Urinary bladder (tissue), 4 donors: ENCODE data around the gene NRXN3. TPM values are rescaled to one million over a fixed set of nuclear protein-coding genes. Genes with fewer than 3 reads are reported as not detected.

Experiments
- DNase-seq: peaks from one replicate; pipeline ENCODE4 v3.0.0-alpha.2; 2015; ENCODE audit errors: extremely low spot score
- H3K27ac ChIP-seq: one replicate; pipeline ENCODE4 v1.5.1; 2013; ENCODE audit warnings: low read depth, mild to moderate bottlenecking, moderate library complexity
- H3K36me3 ChIP-seq: one replicate; pipeline ENCODE4 v1.6.1; 2013; ENCODE audit warnings: mild to moderate bottlenecking, moderate library complexity; ENCODE audit not compliant: insufficient read depth
- H3K4me1 ChIP-seq: one replicate; pipeline ENCODE4 v1.6.1; 2013; ENCODE audit warnings: mild to moderate bottlenecking, moderate library complexity; ENCODE audit not compliant: insufficient read depth
- H3K4me3 ChIP-seq: one replicate; pipeline ENCODE4 v1.5.1; 2013; ENCODE audit warnings: low read depth, low read length
- WGBS: extraction: QIAGEN DNeasy Blood & Tissue Kit; methylation state at CpG from one replicate; pipeline ENCODE4 v1.1.7; 2013; 5-methylcytosine and 5-hydroxymethylcytosine counted together
- polyA plus RNA-seq: library from polyadenylated mRNA; stranded (reverse); fragments of 200-250 nt; gene quantifications from one replicate; pipeline ENCODE4 v1.2.3, GENCODE V29; 2013
- total RNA-seq: library from RNA; depleted of rRNA; stranded (reverse); fragments of >200 nt; gene quantifications from one replicate; pipeline ENCODE4 v1.2.3, GENCODE V29; 2014
- donor health status: healthy with polysubstance abuse.
- donor health status: healthy.

NRXN3 gene
- total RNA-seq (3.9 TPM), polyA plus RNA-seq (6.7 TPM)

GRCh38 chr14:78170203-78170602 lies at the start of gene NRXN3:
TSS of gene NRXN3 (plus strand) at chr14:78170373. CDS start at chr14:78243094, 72,721 bp downstream.
- H3K4me3 ChIP-seq, result no peak within 1 kb of the TSS
- H3K27ac ChIP-seq, result no peak within 1 kb of the TSS
- H3K4me1 ChIP-seq, result no peaks in the 10 kb centered on the region
- H3K36me3 ChIP-seq, result no peaks in the 10 kb centered on the region
- no peak for DNase-seq
- WGBS, result 1% methylated on average over 7 of the region's 7 CpGs

- no peak overlapping the region for H3K4me3 ChIP-seq
- H3K4me1 ChIP-seq, result no peaks in the 10 kb centered on the region
- WGBS, result 50% methylated on average over 5 of the region's 5 CpGs
- H3K27ac ChIP-seq, result no peak overlapping the region
- no peaks in the 10 kb centered on the region for H3K36me3 ChIP-seq
- peak; percentile 5 for DNase-seq
Measured at GRCh38 chr14:78122436-78122835, 47.7 kb upstream of the NRXN3 start.

- Histone ChIP-seq H3K4me3 (no peak overlapping the region), H3K4me1 (no peaks in the 10 kb centered on the region), H3K27ac (no peak overlapping the region), H3K36me3 (no peaks in the 10 kb centered on the region)
- no peak for DNase-seq
- 80% methylated on average over 2 of the region's 2 CpGs for WGBS
Measured at GRCh38 chr14:78123650-78124253, 46.4 kb upstream of the NRXN3 start.

GRCh38 chr14:78127961-78128360 lies 42.2 kb upstream of the NRXN3 start:
- Histone ChIP-seq H3K27ac (no peak overlapping the region), H3K4me3 (no peak overlapping the region), H3K36me3 (no peaks in the 10 kb centered on the region), H3K4me1 (no peaks in the 10 kb centered on the region)
- 82% methylated on average over 9 of the region's 9 CpGs for WGBS
- DNase-seq, result no peak

GRCh38 chr14:78129375-78129774 lies 40.8 kb upstream of the NRXN3 start:
- H3K27ac ChIP-seq, result no peak overlapping the region
- H3K4me1 ChIP-seq, result no peaks in the 10 kb centered on the region
- no peaks in the 10 kb centered on the region for H3K36me3 ChIP-seq
- no peak for DNase-seq
- WGBS, result 80% methylated on average over 4 of the region's 4 CpGs
- no peak overlapping the region for H3K4me3 ChIP-seq

- WGBS, result 54% methylated on average over 1 of the region's 1 CpG
- H3K4me1 ChIP-seq, result no peaks in the 10 kb centered on the region
- H3K4me3 ChIP-seq, result no peak overlapping the region
- H3K27ac ChIP-seq, result no peak overlapping the region
- no peaks in the 10 kb centered on the region for H3K36me3 ChIP-seq
- no peak for DNase-seq
Measured at GRCh38 chr14:78130356-78130755, 39.8 kb upstream of the NRXN3 start.

- H3K4me1 ChIP-seq, result no peaks in the 10 kb centered on the region
- H3K27ac ChIP-seq, result no peak overlapping the region
- no peaks in the 10 kb centered on the region for H3K36me3 ChIP-seq
- 68% methylated on average over 4 of the region's 4 CpGs for WGBS
- no peak for DNase-seq
- H3K4me3 ChIP-seq, result no peak overlapping the region
Measured at GRCh38 chr14:78131201-78131600, 39.0 kb upstream of the NRXN3 start.

- no peak for DNase-seq
Measured at GRCh38 chr14:78131616-78132015, 38.6 kb upstream of the NRXN3 start.

GRCh38 chr14:78135450-78135891 lies 34.7 kb upstream of the NRXN3 start:
- H3K4me1 ChIP-seq, result no peaks in the 10 kb centered on the region
- no peak for DNase-seq
- no peak overlapping the region for H3K27ac ChIP-seq
- no peak overlapping the region for H3K4me3 ChIP-seq
- H3K36me3 ChIP-seq, result no peaks in the 10 kb centered on the region
- WGBS, result 56% methylated on average over 4 of the region's 4 CpGs

More at GRCh38 chr14:78131616-78132015, 38.6 kb upstream of the NRXN3 start:
- Histone ChIP-seq H3K4me1 (no peaks in the 10 kb centered on the region), H3K36me3 (no peaks in the 10 kb centered on the region), H3K4me3 (no peak overlapping the region), H3K27ac (no peak overlapping the region)
- WGBS, result 84% methylated on average over 5 of the region's 5 CpGs

- no peak overlapping the region for H3K4me3 ChIP-seq
- no peak for DNase-seq
- 70% methylated on average over 4 of the region's 4 CpGs for WGBS
Measured at GRCh38 chr14:78136695-78137094, 33.5 kb upstream of the NRXN3 start.

GRCh38 chr14:78141590-78141989 lies 28.6 kb upstream of the NRXN3 start:
- no peak overlapping the region for H3K4me3 ChIP-seq
- WGBS, result 61% methylated on average over 2 of the region's 2 CpGs
- H3K27ac ChIP-seq, result no peak overlapping the region
- DNase-seq, result no peak
- no peaks in the 10 kb centered on the region for H3K36me3 ChIP-seq
- no peaks in the 10 kb centered on the region for H3K4me1 ChIP-seq

More at GRCh38 chr14:78136695-78137094, 33.5 kb upstream of the NRXN3 start:
- H3K36me3 ChIP-seq, result no peaks in the 10 kb centered on the region
- no peaks in the 10 kb centered on the region for H3K4me1 ChIP-seq
- no peak overlapping the region for H3K27ac ChIP-seq

- no peaks in the 10 kb centered on the region for H3K4me1 ChIP-seq
- no peak overlapping the region for H3K4me3 ChIP-seq
- H3K36me3 ChIP-seq, result no peaks in the 10 kb centered on the region
- DNase-seq, result no peak
- H3K27ac ChIP-seq, result no peak overlapping the region
- WGBS, result 77% methylated on average over 5 of the region's 5 CpGs
Measured at GRCh38 chr14:78142998-78143397, 27.2 kb upstream of the NRXN3 start.

GRCh38 chr14:78143489-78144145 lies 26.6 kb upstream of the NRXN3 start:
- no peak for DNase-seq
- WGBS, result 74% methylated on average over 7 of the region's 7 CpGs

More at GRCh38 chr14:78143489-78144145, 26.6 kb upstream of the NRXN3 start:
- Histone ChIP-seq H3K36me3 (no peaks in the 10 kb centered on the region), H3K27ac (no peak overlapping the region), H3K4me3 (no peak overlapping the region), H3K4me1 (no peaks in the 10 kb centered on the region)
